ENCODE measurements around the gene SYF2.
"Not testable (repeated sequence)": the region's sequence is repeated elsewhere in the genome, so short reads cannot be mapped to it uniquely, and the experiment has no call there.

The SYF2 gene

GRCh38 chr1:25232027-25232865 is at the start of gene SYF2:
SYF2 (minus strand) TSS chr1:25232502; CDS start chr1:25232467, 35 bp downstream.
- in situ Hi-C loops (cut with HindIII; ENCODE audit: low pct_unique_long_range_greater_than_20kb, low sequenced_read_pairs), result no loop called here

GRCh38 chr1:25279693-25280111 is 47.4 kb upstream of the SYF2 start:
- in situ Hi-C loops (cut with HindIII; ENCODE audit: low pct_unique_long_range_greater_than_20kb, low sequenced_read_pairs); DNase-seq (ENCODE audit: low read depth in 1 of 2, low spot score in 1 of 2): not testable (repeated sequence)

More at GRCh38 chr1:25232027-25232865, at the start of gene SYF2:
- DNase-seq (ENCODE audit: low read depth in 1 of 2, low spot score in 1 of 2), result peak; percentile 74 to 82
- TF ChIP-seq JUND (IDR thresholded peaks at IDR 0.05; ENCODE audit: low read depth), result no peak

- in situ Hi-C loops (cut with HindIII; ENCODE audit: low pct_unique_long_range_greater_than_20kb, low sequenced_read_pairs), result not testable (repeated sequence)
Observed at GRCh38 chr1:25278790-25279189, 46.5 kb upstream of the SYF2 start.

GRCh38 chr1:25278358-25278757 is 46.1 kb upstream of the SYF2 start:
- in situ Hi-C loops (cut with HindIII; ENCODE audit: low pct_unique_long_range_greater_than_20kb, low sequenced_read_pairs); DNase-seq (ENCODE audit: low read depth in 1 of 2, low spot score in 1 of 2): not testable (repeated sequence)

More at GRCh38 chr1:25278790-25279189, 46.5 kb upstream of the SYF2 start:
- DNase-seq (ENCODE audit: low read depth in 1 of 2, low spot score in 1 of 2), result not testable (repeated sequence)

- in situ Hi-C loops (cut with HindIII; ENCODE audit: low pct_unique_long_range_greater_than_20kb, low sequenced_read_pairs), result not testable (repeated sequence)
Observed at GRCh38 chr1:25277295-25277694, 45.0 kb upstream of the SYF2 start.

GRCh38 chr1:25275648-25276047 is 43.3 kb upstream of the SYF2 start:
- DNase-seq (ENCODE audit: low read depth in 1 of 2, low spot score in 1 of 2); in situ Hi-C loops (cut with HindIII; ENCODE audit: low pct_unique_long_range_greater_than_20kb, low sequenced_read_pairs): not testable (repeated sequence)

More at GRCh38 chr1:25277295-25277694, 45.0 kb upstream of the SYF2 start:
- DNase-seq (ENCODE audit: low read depth in 1 of 2, low spot score in 1 of 2), result not testable (repeated sequence)

GRCh38 chr1:25272238-25272637 is 39.9 kb upstream of the SYF2 start, which contains the start of gene RHD:
RHD (plus strand) TSS chr1:25272509; CDS start chr1:25272548, 39 bp downstream.
- DNase-seq (ENCODE audit: low read depth in 1 of 2, low spot score in 1 of 2); in situ Hi-C loops (cut with HindIII; ENCODE audit: low pct_unique_long_range_greater_than_20kb, low sequenced_read_pairs): not testable (repeated sequence)

GRCh38 chr1:25268143-25268760 is 36.0 kb upstream of the SYF2 start:
- in situ Hi-C loops (cut with HindIII; ENCODE audit: low pct_unique_long_range_greater_than_20kb, low sequenced_read_pairs); DNase-seq (ENCODE audit: low read depth in 1 of 2, low spot score in 1 of 2): not testable (repeated sequence)

GRCh38 chr1:25267288-25268142 is 35.2 kb upstream of the SYF2 start:
- DNase-seq (ENCODE audit: low read depth in 1 of 2, low spot score in 1 of 2), result peak; percentile 50 to 82
- in situ Hi-C loops (cut with HindIII; ENCODE audit: low pct_unique_long_range_greater_than_20kb, low sequenced_read_pairs), result not testable (repeated sequence)

- DNase-seq (ENCODE audit: low read depth in 1 of 2, low spot score in 1 of 2); in situ Hi-C loops (cut with HindIII; ENCODE audit: low pct_unique_long_range_greater_than_20kb, low sequenced_read_pairs): not testable (repeated sequence)
Observed at GRCh38 chr1:25266554-25267287, 34.4 kb upstream of the SYF2 start.

- DNase-seq (ENCODE audit: low read depth in 1 of 2, low spot score in 1 of 2); in situ Hi-C loops (cut with HindIII; ENCODE audit: low pct_unique_long_range_greater_than_20kb, low sequenced_read_pairs): not testable (repeated sequence)
Observed at GRCh38 chr1:25260336-25260735, 28.0 kb upstream of the SYF2 start.

GRCh38 chr1:25259813-25260212 is 27.5 kb upstream of the SYF2 start:
- DNase-seq (ENCODE audit: low read depth in 1 of 2, low spot score in 1 of 2); in situ Hi-C loops (cut with HindIII; ENCODE audit: low pct_unique_long_range_greater_than_20kb, low sequenced_read_pairs): not testable (repeated sequence)
